Esophagus muscularis mucosa (tissue), 2 donors: ENCODE results near the gene MTHFD2L.

Experiments
- POLR2A ChIP-seq: fragments of 450-650 bp; IDR thresholded peaks from one replicate; pipeline ENCODE4 v1.6.1; 2017; ENCODE audit warnings: antibody characterized with exemption, moderate library complexity, mild to moderate bottlenecking, low read depth
- POLR2AphosphoS5 ChIP-seq, 2 donors: sonication (generic); formaldehyde crosslinking; IDR thresholded peaks; one replicate each; pipeline ENCODE4 v1.6.1; 2017; ENCODE audit warnings: antibody characterized with exemption in 2 of 2

DNA sequence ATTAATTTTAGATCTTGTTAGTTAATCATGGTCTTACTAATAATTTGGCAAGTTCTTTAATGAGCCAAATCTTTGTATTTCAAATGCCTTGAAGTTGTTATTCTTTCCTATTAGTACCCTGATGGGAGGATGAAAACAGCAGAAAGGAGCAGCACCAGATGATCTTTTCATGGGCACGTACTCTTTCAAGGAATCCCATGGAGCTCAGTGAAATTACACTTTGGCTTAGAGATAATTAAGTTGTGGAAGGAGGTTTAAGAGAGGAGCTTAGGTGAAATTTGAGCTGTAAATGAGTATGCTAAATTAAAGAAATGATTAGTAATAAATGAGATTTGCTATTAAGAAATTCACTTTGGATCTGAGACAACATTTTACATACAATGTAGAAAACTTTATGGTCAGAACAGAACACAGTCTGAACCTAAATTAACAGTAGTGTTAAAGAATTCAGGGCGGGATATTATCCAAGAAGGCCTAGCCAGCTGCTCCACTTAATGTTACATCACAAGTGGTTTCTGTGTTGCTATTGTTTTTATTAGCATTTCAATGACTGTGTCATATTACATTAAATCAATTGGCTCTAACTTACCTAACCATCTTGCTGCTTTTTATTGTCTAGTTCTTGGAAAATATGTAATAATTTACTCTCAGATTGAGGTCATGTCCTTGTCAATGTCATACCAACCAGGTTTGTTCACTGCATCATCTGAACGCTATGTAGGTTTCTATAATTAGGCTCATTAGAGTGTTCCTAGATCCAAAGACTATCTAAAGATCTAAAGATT, 3.9 kb downstream of the MTHFD2L start:
- TF ChIP-seq POLR2A (no peak), POLR2AphosphoS5 (IDR thresholded peaks at IDR 0.05) (peak in 1 of 2 donors; percentile 16)
